GM21737 (cell line): ENCODE measurements around the gene ITGA11.

ENCODE experiments used
- ATAC-seq: cut with Tn5 transposase; IDR thresholded peaks from one replicate; pipeline ENCODE4 v1.9.1; 2021; ENCODE audit warnings: mild to moderate bottlenecking, moderate library complexity; ENCODE audit not compliant: unreplicated experiment

The ITGA11 gene

GRCh38 chr15:68316061-68316804 lies 115.7 kb downstream of the ITGA11 start:
- ATAC-seq = no peak

- no peak for ATAC-seq
Measured at GRCh38 chr15:68315495-68316031, 116.4 kb downstream of the ITGA11 start.

- ATAC-seq = no peak
Measured at GRCh38 chr15:68315035-68315434, 116.9 kb downstream of the ITGA11 start.

GRCh38 chr15:68314563-68314962 lies 117.4 kb downstream of the ITGA11 start:
- no peak for ATAC-seq

GRCh38 chr15:68313501-68314410 lies 118.2 kb downstream of the ITGA11 start:
- no peak for ATAC-seq

GRCh38 chr15:68312701-68313204 lies 119.2 kb downstream of the ITGA11 start:
- ATAC-seq = no peak

GRCh38 chr15:68311859-68312557 lies 120.0 kb downstream of the ITGA11 start:
- ATAC-seq = no peak

GRCh38 chr15:68311464-68311835 lies 120.5 kb downstream of the ITGA11 start:
- ATAC-seq = no peak

- ATAC-seq = no peak
Measured at GRCh38 chr15:68310804-68311463, 121.0 kb downstream of the ITGA11 start.

GRCh38 chr15:68310178-68310803 lies 121.7 kb downstream of the ITGA11 start:
- ATAC-seq = no peak

GRCh38 chr15:68309024-68309423 lies 122.9 kb downstream of the ITGA11 start:
- ATAC-seq = no peak

- no peak for ATAC-seq
Measured at GRCh38 chr15:68307131-68307928, 124.6 kb downstream of the ITGA11 start.

GRCh38 chr15:68305420-68305871 lies 126.5 kb downstream of the ITGA11 start:
- no peak for ATAC-seq

- ATAC-seq = no peak
Measured at GRCh38 chr15:68304589-68305337, 127.2 kb downstream of the ITGA11 start.

GRCh38 chr15:68303560-68304436 lies 128.2 kb downstream of the ITGA11 start:
- ATAC-seq = no peak

GRCh38 chr15:68303134-68303533 lies 128.8 kb downstream of the ITGA11 start:
- ATAC-seq = no peak

GRCh38 chr15:68302729-68303128 lies 129.2 kb downstream of the ITGA11 start:
- ATAC-seq = no peak
